Measurements from ENCODE around the gene NFATC2.

Gene NFATC2

GRCh38 chr20:51510169-51510568 is 32.4 kb downstream of the NFATC2 start:
- Histone ChIP-seq H4K20me1 (ENCODE audit: insufficient read depth, low read length) (no peaks in the 10 kb centered on the region), H3K36me3 (ENCODE audit: insufficient read depth, low read length) (peaks cover 65% of the 10 kb centered on the region), H3K9me3 (ENCODE audit: low read length) (peaks cover 4% of the 10 kb centered on the region; the same call in 1 of the 2 replicates), H3K4me3 (ENCODE audit: low read depth, low read length, poor library complexity, severe bottlenecking) (no peak overlapping the region), H3K27ac (ENCODE audit: low read depth, low read length, poor library complexity, severe bottlenecking) (peak overlapping the region; percentile 41), H3K4me1 (ENCODE audit: insufficient read depth, low read length, severe bottlenecking) (peaks cover 39% of the 10 kb centered on the region), H3K9ac (ENCODE audit: low read length) (no peak overlapping the region), H3K79me2 (ENCODE audit: insufficient read depth, low read length) (no peaks in the 10 kb centered on the region), H3K27me3 (ENCODE audit: insufficient read depth, low read length) (no peaks in the 10 kb centered on the region), H2AFZ (ENCODE audit: low read length) (no peak overlapping the region), H3F3A (ENCODE audit: insufficient read depth, low read length) (no peaks in the 10 kb centered on the region; the same call in 1 of the 2 replicates), H3K4me2 (ENCODE audit: low read length) (no peak overlapping the region), H3K9me2 (ENCODE audit: low read depth, low read length) (no peaks in the 10 kb centered on the region)
- TF ChIP-seq CTCF (IDR thresholded peaks at IDR 0.05; ENCODE audit: low read length) = no peak
- TF ChIP-seq EZH2 (IDR thresholded peaks at IDR 0.05; ENCODE audit: borderline replicate concordance, low read length) = no peak

GRCh38 chr20:51509208-51509607 is 33.3 kb downstream of the NFATC2 start:
- no peaks in the 10 kb centered on the region for H4K20me1 ChIP-seq (ENCODE audit: insufficient read depth, low read length)
- no peak overlapping the region for H3K9ac ChIP-seq (ENCODE audit: low read length)
- H2AFZ ChIP-seq (ENCODE audit: low read length) = no peak overlapping the region
- TF ChIP-seq CTCF (IDR thresholded peaks at IDR 0.05; ENCODE audit: low read length) (no peak), EZH2 (IDR thresholded peaks at IDR 0.05; ENCODE audit: borderline replicate concordance, low read length) (no peak)
- H3K4me3 ChIP-seq (ENCODE audit: low read depth, low read length, poor library complexity, severe bottlenecking) = no peak overlapping the region
- no peaks in the 10 kb centered on the region; the same call in 1 of the 2 replicates for H3F3A ChIP-seq (ENCODE audit: insufficient read depth, low read length)
- H3K9me3 ChIP-seq (ENCODE audit: low read length) = peaks cover 4% of the 10 kb centered on the region; the same call in 1 of the 2 replicates
- peaks cover 45% of the 10 kb centered on the region for H3K4me1 ChIP-seq (ENCODE audit: insufficient read depth, low read length, severe bottlenecking)
- H3K27ac ChIP-seq (ENCODE audit: low read depth, low read length, poor library complexity, severe bottlenecking) = peak overlapping the region; percentile 41
- no peak overlapping the region for H3K4me2 ChIP-seq (ENCODE audit: low read length)
- H3K36me3 ChIP-seq (ENCODE audit: insufficient read depth, low read length) = peaks cover 61% of the 10 kb centered on the region
- no peaks in the 10 kb centered on the region for H3K27me3 ChIP-seq (ENCODE audit: insufficient read depth, low read length)
- no peaks in the 10 kb centered on the region for H3K9me2 ChIP-seq (ENCODE audit: low read depth, low read length)
- H3K79me2 ChIP-seq (ENCODE audit: insufficient read depth, low read length) = no peaks in the 10 kb centered on the region

GRCh38 chr20:51508780-51509179 is 33.7 kb downstream of the NFATC2 start:
- H3K9ac ChIP-seq (ENCODE audit: low read length) = no peak overlapping the region
- H3K36me3 ChIP-seq (ENCODE audit: insufficient read depth, low read length) = peaks cover 56% of the 10 kb centered on the region
- H3K4me1 ChIP-seq (ENCODE audit: insufficient read depth, low read length, severe bottlenecking) = peaks cover 48% of the 10 kb centered on the region
- H3K9me3 ChIP-seq (ENCODE audit: low read length) = peaks cover 4% of the 10 kb centered on the region; the same call in 1 of the 2 replicates
- no peak overlapping the region for H2AFZ ChIP-seq (ENCODE audit: low read length)
- no peaks in the 10 kb centered on the region; the same call in 1 of the 2 replicates for H3F3A ChIP-seq (ENCODE audit: insufficient read depth, low read length)
- H3K79me2 ChIP-seq (ENCODE audit: insufficient read depth, low read length) = no peaks in the 10 kb centered on the region
- peak overlapping the region; percentile 11 for H3K27ac ChIP-seq (ENCODE audit: low read depth, low read length, poor library complexity, severe bottlenecking)
- H3K4me3 ChIP-seq (ENCODE audit: low read depth, low read length, poor library complexity, severe bottlenecking) = no peak overlapping the region
- no peaks in the 10 kb centered on the region for H3K9me2 ChIP-seq (ENCODE audit: low read depth, low read length)
- H3K27me3 ChIP-seq (ENCODE audit: insufficient read depth, low read length) = no peaks in the 10 kb centered on the region
- TF ChIP-seq CTCF (IDR thresholded peaks at IDR 0.05; ENCODE audit: low read length) (no peak), EZH2 (IDR thresholded peaks at IDR 0.05; ENCODE audit: borderline replicate concordance, low read length) (no peak)
- H4K20me1 ChIP-seq (ENCODE audit: insufficient read depth, low read length) = no peaks in the 10 kb centered on the region
- H3K4me2 ChIP-seq (ENCODE audit: low read length) = no peak overlapping the region
